ENCODE results near the gene AIDA. TPM values are rescaled to one million over a fixed set of nuclear protein-coding genes. Genes with fewer than 3 reads are reported as not detected.

The AIDA gene
- total RNA-seq, 2 donors from 2014 or later = 36.7 to 61.4 TPM

- no peaks in the 10 kb centered on the region for H3K27me3 ChIP-seq (replicated peaks; ENCODE audit: insufficient read depth)
- 55% methylated on average over 7 of the region's 7 CpGs for WGBS
- peaks cover 4 to 5% of the 10 kb centered on the region in 2 donors for H3K36me3 ChIP-seq
- no peaks in the 10 kb centered on the region for H3K4me1 ChIP-seq (replicated peaks)
- no peaks in the 10 kb centered on the region for H3K9me3 ChIP-seq
- no peak for DNase-seq (ENCODE audit: low spot score)
- H3K4me3 ChIP-seq = no peak overlapping the region
- no peak overlapping the region for H3K27ac ChIP-seq
- intact Hi-C loops (cut with DNase I) = loop anchor here (5.0 kb wide), 1 partner anchor 46 kb away; the partner anchor contains the start of genes AIDA and BROX
- TF ChIP-seq CTCF (IDR thresholded peaks at IDR 0.05) = no peak
- no peak for TF ChIP-seq POLR2A (IDR thresholded peaks at IDR 0.05)
- TF ChIP-seq POLR2AphosphoS5 (IDR thresholded peaks at IDR 0.05) = no peak
These were observed 46.3 kb downstream of the AIDA start for GRCh38 chr1:222665964-222666363.

- Histone ChIP-seq H3K4me3 (no peak overlapping the region), H3K27me3 (replicated peaks; ENCODE audit: insufficient read depth) (no peaks in the 10 kb centered on the region), H3K4me1 (replicated peaks) (no peaks in the 10 kb centered on the region), H3K27ac (no peak overlapping the region), H3K36me3 (peaks cover 4 to 9% of the 10 kb centered on the region in 2 donors), H3K9me3 (no peaks in the 10 kb centered on the region)
- 95% methylated on average over 4 of the region's 4 CpGs for WGBS
- TF ChIP-seq CTCF (IDR thresholded peaks at IDR 0.05) (no peak), POLR2A (IDR thresholded peaks at IDR 0.05) (no peak), POLR2AphosphoS5 (IDR thresholded peaks at IDR 0.05) (no peak)
- no peak for DNase-seq (ENCODE audit: low spot score)
- intact Hi-C loops (cut with DNase I) = no loop called here
These were observed 48.8 kb downstream of the AIDA start for GRCh38 chr1:222663431-222663934.

GRCh38 chr1:222657899-222658298 is 54.4 kb downstream of the AIDA start:
- Histone ChIP-seq H3K27me3 (replicated peaks; ENCODE audit: insufficient read depth) (no peaks in the 10 kb centered on the region), H3K27ac (no peak overlapping the region), H3K4me1 (replicated peaks) (no peaks in the 10 kb centered on the region), H3K9me3 (no peaks in the 10 kb centered on the region), H3K4me3 (no peak overlapping the region), H3K36me3 (peaks cover 5 to 9% of the 10 kb centered on the region in 2 donors)
- intact Hi-C loops (cut with DNase I) = no loop called here
- WGBS = 92% methylated on average over 2 of the region's 2 CpGs
- TF ChIP-seq POLR2AphosphoS5 (IDR thresholded peaks at IDR 0.05) = no peak
- no peak for TF ChIP-seq CTCF (IDR thresholded peaks at IDR 0.05)
- TF ChIP-seq POLR2A (IDR thresholded peaks at IDR 0.05) = no peak
- no peak for DNase-seq (ENCODE audit: low spot score)

GRCh38 chr1:222656391-222657155 is 55.7 kb downstream of the AIDA start:
- DNase-seq (ENCODE audit: low spot score) = no peak
- H3K27ac ChIP-seq = no peak overlapping the region
- no peak overlapping the region for H3K4me3 ChIP-seq
- no peaks in the 10 kb centered on the region for H3K4me1 ChIP-seq (replicated peaks)
- H3K36me3 ChIP-seq = peaks cover 7 to 11% of the 10 kb centered on the region in 2 donors
- no peaks in the 10 kb centered on the region for H3K27me3 ChIP-seq (replicated peaks; ENCODE audit: insufficient read depth)
- TF ChIP-seq POLR2A (IDR thresholded peaks at IDR 0.05) (no peak), CTCF (IDR thresholded peaks at IDR 0.05) (no peak), POLR2AphosphoS5 (IDR thresholded peaks at IDR 0.05) (no peak)
- intact Hi-C loops (cut with DNase I) = no loop called here
- WGBS = 97% methylated on average over 2 of the region's 2 CpGs
- no peaks in the 10 kb centered on the region for H3K9me3 ChIP-seq

GRCh38 chr1:222654849-222655248 is 57.4 kb downstream of the AIDA start:
- intact Hi-C loops (cut with DNase I) = no loop called here
- H3K36me3 ChIP-seq = peaks cover 7% of the 10 kb centered on the region in 2 donors
- no peak overlapping the region for H3K27ac ChIP-seq
- no peaks in the 10 kb centered on the region for H3K27me3 ChIP-seq (replicated peaks; ENCODE audit: insufficient read depth)
- no peak for DNase-seq (ENCODE audit: low spot score)
- H3K4me1 ChIP-seq (replicated peaks) = no peaks in the 10 kb centered on the region
- 65% methylated on average over 5 of the region's 5 CpGs for WGBS
- TF ChIP-seq POLR2AphosphoS5 (IDR thresholded peaks at IDR 0.05) = no peak
- TF ChIP-seq POLR2A (IDR thresholded peaks at IDR 0.05) = no peak
- TF ChIP-seq CTCF (IDR thresholded peaks at IDR 0.05) = no peak
- H3K4me3 ChIP-seq = no peak overlapping the region
- H3K9me3 ChIP-seq = no peaks in the 10 kb centered on the region
